Liver (tissue), 9 donors: Measurements from ENCODE around the gene SLC7A6OS. TPM values are rescaled to one million over a fixed set of nuclear protein-coding genes. Genes with fewer than 3 reads are reported as not detected.

ENCODE experiments used
- DNase-seq: peaks from one replicate; pipeline ENCODE4 v3.0.0-alpha.2; 2017; ENCODE audit warnings: low spot score
- H3K27ac ChIP-seq, 2 donors: one replicate each; pipeline ENCODE4 v1.7.0; 2013; ENCODE audit warnings: inconsistent platforms in 2 of 2, low read length in 2 of 2, control low read depth in 1 of 2, low read depth in 1 of 2, mild to moderate bottlenecking in 1 of 2
- H3K27me3 ChIP-seq, 4 donors: one replicate each; pipeline versions ENCODE4 v1.6.1 to v1.7.0; 2013; ENCODE audit warnings: low read length in 3 of 4, inconsistent platforms in 1 of 4, mild to moderate bottlenecking in 1 of 4, moderate library complexity in 1 of 4; ENCODE audit not compliant: control insufficient read depth in 4 of 4, insufficient read depth in 4 of 4
- H3K36me3 ChIP-seq, 4 donors: one replicate each; pipeline versions ENCODE4 v1.6.1 to v1.7.0; 2013; ENCODE audit warnings: low read length in 3 of 4, mild to moderate bottlenecking in 3 of 4, low read depth in 1 of 4, moderate library complexity in 1 of 4; ENCODE audit not compliant: control insufficient read depth in 4 of 4, insufficient read depth in 3 of 4
- H3K4me1 ChIP-seq, 4 donors: one replicate each; pipeline versions ENCODE4 v1.6.1 to v1.7.0; 2013; ENCODE audit warnings: low read length in 3 of 4, mild to moderate bottlenecking in 3 of 4, moderate library complexity in 1 of 4; ENCODE audit not compliant: control insufficient read depth in 4 of 4, insufficient read depth in 4 of 4
- H3K4me3 ChIP-seq, 3 donors: one replicate each; pipeline versions ENCODE4 v1.6.1 to v1.7.0; 2013; ENCODE audit warnings: low read length in 3 of 3, control low read depth in 1 of 3, low read depth in 1 of 3, mild to moderate bottlenecking in 1 of 3
- H3K9ac ChIP-seq, 2 donors: one replicate each; pipeline ENCODE4 v1.7.0; 2013; ENCODE audit warnings: low read length in 2 of 2, mild to moderate bottlenecking in 2 of 2, moderate library complexity in 2 of 2, control low read depth in 1 of 2, low read depth in 1 of 2
- H3K9me3 ChIP-seq, 4 donors: one replicate each; pipeline versions ENCODE4 v1.6.1 to v1.7.0; 2013; ENCODE audit warnings: low read length in 3 of 4; ENCODE audit not compliant: control insufficient read depth in 4 of 4
- CTCF ChIP-seq: fragments of 150-350 bp; IDR thresholded peaks from 2 replicates; pipeline ENCODE4 v1.5.1; 2017; ENCODE audit warnings: improper control_type of control experiment, low read depth, low read length; ENCODE audit not compliant: missing input control
- EGR1 ChIP-seq, 2 donors: IDR thresholded peaks; 2 replicates each; pipeline ENCODE4 v1.6.1; 2016 to 2018; ENCODE audit warnings: antibody characterized with exemption in 2 of 2, low read depth in 2 of 2
- GABPA ChIP-seq, 2 donors: IDR thresholded peaks in 1 of 2; conservative IDR thresholded peaks in 1 of 2; 2 replicates each; pipeline ENCODE4 v1.6.1; 2016; ENCODE audit warnings: antibody characterized with exemption in 2 of 2, mild to moderate bottlenecking in 1 of 2, moderate library complexity in 1 of 2
- HNF4A ChIP-seq, 2 donors: conservative IDR thresholded peaks; 2 replicates each; pipeline ENCODE4 v1.6.1; 2016; ENCODE audit warnings: antibody characterized with exemption in 2 of 2, mild to moderate bottlenecking in 2 of 2
- JUND ChIP-seq, 2 donors: IDR thresholded peaks; 2 replicates each; pipeline ENCODE4 v1.6.1; 2016; ENCODE audit warnings: antibody characterized with exemption in 2 of 2
- MAX ChIP-seq: IDR thresholded peaks from 2 replicates; pipeline ENCODE4 v1.6.1; 2016; ENCODE audit warnings: antibody characterized with exemption
- REST ChIP-seq: IDR thresholded peaks from 2 replicates; pipeline ENCODE4 v1.6.1; 2016; ENCODE audit warnings: antibody characterized with exemption, mild to moderate bottlenecking
- SP1 ChIP-seq: IDR thresholded peaks from 2 replicates; pipeline ENCODE4 v1.6.1; 2018; ENCODE audit warnings: antibody characterized with exemption, mild to moderate bottlenecking
- TAF1 ChIP-seq: conservative IDR thresholded peaks from 2 replicates; pipeline ENCODE4 v1.6.1; 2016; ENCODE audit warnings: antibody characterized with exemption, mild to moderate bottlenecking
- YY1 ChIP-seq: IDR thresholded peaks from 2 replicates; pipeline ENCODE4 v1.6.1; 2016; ENCODE audit warnings: antibody characterized with exemption, mild to moderate bottlenecking
- ZBTB33 ChIP-seq: IDR thresholded peaks from 2 replicates; pipeline ENCODE4 v1.6.1; 2016; ENCODE audit warnings: antibody characterized with exemption
- WGBS: extraction: QIAGEN DNeasy Blood & Tissue Kit; methylation state at CpG from one replicate; pipeline ENCODE4 v1.1.7; 2013; 5-methylcytosine and 5-hydroxymethylcytosine counted together
- polyA plus RNA-seq, 2 donors: library from polyadenylated mRNA; stranded (reverse) in 1 of 2; unstranded in 1 of 2; fragments of 200-250 nt in 1 of 2; fragments of >200 nt in 1 of 2; fragmentation: Nextera tagmentation in 1 of 2; extraction: Ambion mirVana in 1 of 2; gene quantifications; one replicate each; pipeline versions ENCODE4 v1.2.1 to v1.2.3, GENCODE V29; 2013 to 2015
- total RNA-seq, 2 donors: library from RNA; depleted of rRNA; stranded (reverse); fragments of >200 nt; gene quantifications; one replicate each; pipeline ENCODE4 v1.2.3, GENCODE V29; 2014
- donor health status: healthy.
- donor health status: healthy.
- donor health status: healthy.
- donor health status: healthy.
- donor health status: healthy.

The SLC7A6OS gene
- total and polyA plus RNA-seq, 4 donors: 2.6 to 8.3 (median 5.5) TPM

GRCh38 chr16:68282064-68282452 lies 28.7 kb downstream of the SLC7A6OS start:
- DNase-seq: no peak
- H3K9me3 ChIP-seq: no peaks in the 10 kb centered on the region
- no peaks in the 10 kb centered on the region for H3K36me3 ChIP-seq
- H3K27ac ChIP-seq: no peak overlapping the region
- TF ChIP-seq CTCF (no peak), ZBTB33 (no peak), REST (no peak), GABPA (IDR thresholded peaks at IDR 0.05 in 1 of 2, conservative IDR thresholded peaks at IDR 0.05 in 1 of 2) (no peak), JUND (IDR thresholded peaks at IDR 0.05) (no peak), EGR1 (IDR thresholded peaks at IDR 0.05; ENCODE audit: low read depth in 2 of 2) (no peak), HNF4A (conservative IDR thresholded peaks at IDR 0.05) (no peak), YY1 (no peak)
- H3K4me1 ChIP-seq: peaks cover 0 to 3% (median 0%) of the 10 kb centered on the region in 4 donors
- no peak overlapping the region for H3K4me3 ChIP-seq
- no peaks in the 10 kb centered on the region for H3K27me3 ChIP-seq
- H3K9ac ChIP-seq: no peak overlapping the region
- 92% methylated on average over 4 of the region's 4 CpGs for WGBS

GRCh38 chr16:68281368-68282063 lies 29.2 kb downstream of the SLC7A6OS start:
- no peaks in the 10 kb centered on the region for H3K36me3 ChIP-seq
- no peak for DNase-seq
- H3K9ac ChIP-seq: no peak overlapping the region
- H3K4me1 ChIP-seq: peaks cover 0 to 3% (median 0%) of the 10 kb centered on the region in 4 donors
- no peaks in the 10 kb centered on the region for H3K27me3 ChIP-seq
- no peak overlapping the region for H3K27ac ChIP-seq
- no peak overlapping the region for H3K4me3 ChIP-seq
- TF ChIP-seq CTCF: no peak
- TF ChIP-seq TAF1: no peak
- TF ChIP-seq MAX: no peak
- TF ChIP-seq GABPA (IDR thresholded peaks at IDR 0.05 in 1 of 2, conservative IDR thresholded peaks at IDR 0.05 in 1 of 2): no peak
- TF ChIP-seq REST: no peak
- TF ChIP-seq EGR1 (IDR thresholded peaks at IDR 0.05; ENCODE audit: low read depth in 2 of 2): no peak
- TF ChIP-seq SP1: no peak
- no peak for TF ChIP-seq ZBTB33
- 73% methylated on average over 4 of the region's 4 CpGs for WGBS
- no peaks in the 10 kb centered on the region for H3K9me3 ChIP-seq
